HG03354 (cell line): Measurements from ENCODE around the gene RBM39.
"Not testable (repeated sequence)": the region's sequence is repeated elsewhere in the genome, so short reads cannot be mapped to it uniquely, and the experiment has no call there.

ENCODE experiments used
- ATAC-seq: cut with Tn5 transposase; IDR thresholded peaks from one replicate; pipeline ENCODE4 v1.9.1; 2021; ENCODE audit warnings: mild to moderate bottlenecking; ENCODE audit not compliant: unreplicated experiment, poor library complexity, severe bottlenecking

The RBM39 gene

GRCh38 chr20:35757098-35757705 is 15.1 kb upstream of the RBM39 start:
- no peak for ATAC-seq

- no peak for ATAC-seq
Observed at GRCh38 chr20:35756404-35756803, 14.3 kb upstream of the RBM39 start.

DNA sequence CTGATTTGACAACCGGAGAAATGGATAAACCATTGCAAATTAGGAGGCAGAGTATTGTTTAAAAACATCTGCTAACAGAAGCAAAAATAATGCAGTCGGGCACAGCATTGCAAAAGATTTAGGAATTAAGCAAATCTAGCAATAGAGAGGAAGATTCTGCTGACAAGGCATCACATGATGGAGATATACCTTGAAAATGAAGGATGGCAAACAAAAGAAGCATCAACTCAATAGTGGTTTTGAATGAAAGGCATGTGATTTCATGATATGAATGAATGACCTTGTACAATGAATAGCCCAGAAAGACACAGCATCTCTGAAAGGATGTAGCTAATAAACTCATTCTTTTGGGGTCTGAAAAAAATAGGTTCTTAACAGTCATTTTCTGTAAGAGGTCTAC is 8.6 kb upstream of the RBM39 start:
- ATAC-seq, result no peak

DNA sequence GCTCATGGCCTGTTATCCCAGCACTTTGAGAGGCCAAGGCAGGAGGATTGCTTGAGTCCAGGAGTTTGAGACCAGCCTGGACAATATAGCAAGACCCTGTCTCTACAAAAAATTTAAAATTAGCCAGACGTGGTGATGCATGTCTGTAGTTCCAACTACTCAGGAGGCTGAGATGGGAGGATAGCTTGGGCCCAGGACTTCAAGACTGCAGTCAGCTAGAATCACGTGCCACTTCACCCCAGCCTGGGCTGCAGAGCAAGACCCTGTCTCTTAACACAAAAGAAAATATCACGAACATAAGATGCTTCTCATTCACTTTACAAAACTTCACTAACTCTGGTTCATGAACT is 2.4 kb upstream of the RBM39 start:
- ATAC-seq, result not testable (repeated sequence)

- ATAC-seq, result no peak
Observed at GRCh38 chr20:35743693-35744491, 1.8 kb upstream of the RBM39 start.

DNA sequence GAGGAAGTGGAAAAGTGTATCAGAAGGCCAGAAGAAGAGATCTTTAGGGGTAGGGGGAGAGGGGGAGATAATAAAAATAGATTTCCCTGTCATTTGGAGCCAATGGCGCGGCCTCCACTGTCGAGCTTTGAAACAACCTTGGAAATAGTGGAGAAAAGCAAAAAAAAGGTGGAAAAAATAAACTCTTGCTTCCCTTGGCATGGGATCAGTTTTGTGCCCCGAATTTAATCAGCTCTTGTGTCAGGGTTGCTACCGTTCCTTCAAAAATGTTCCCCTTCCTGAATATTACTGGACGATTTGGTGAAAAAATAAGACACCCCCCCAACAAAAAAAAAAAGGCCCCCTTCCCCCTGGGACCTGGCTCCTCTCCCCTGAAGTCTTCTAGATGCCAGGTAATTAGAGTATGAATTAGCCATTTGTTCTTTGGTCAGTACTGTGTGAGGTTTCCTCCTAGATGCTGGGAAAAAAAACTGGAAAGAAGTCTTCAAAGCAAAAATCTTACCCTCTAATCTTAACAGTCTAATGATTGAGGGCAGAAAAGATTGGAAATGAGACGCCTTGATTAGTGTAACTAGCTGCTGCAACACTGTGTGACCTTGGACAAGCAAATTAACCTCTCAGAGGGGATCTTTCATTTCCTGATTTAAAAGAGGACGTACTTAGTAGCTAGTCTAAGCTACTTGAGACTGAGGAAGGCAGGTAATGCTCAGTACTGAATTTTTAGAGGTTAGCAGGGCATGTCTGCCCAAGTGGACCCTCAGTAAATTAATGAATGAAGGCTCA is 872 bp upstream of the RBM39 start:
- no peak for ATAC-seq

- no peak for ATAC-seq
Observed at GRCh38 chr20:35739294-35740163, 2.5 kb downstream of the RBM39 start.

DNA sequence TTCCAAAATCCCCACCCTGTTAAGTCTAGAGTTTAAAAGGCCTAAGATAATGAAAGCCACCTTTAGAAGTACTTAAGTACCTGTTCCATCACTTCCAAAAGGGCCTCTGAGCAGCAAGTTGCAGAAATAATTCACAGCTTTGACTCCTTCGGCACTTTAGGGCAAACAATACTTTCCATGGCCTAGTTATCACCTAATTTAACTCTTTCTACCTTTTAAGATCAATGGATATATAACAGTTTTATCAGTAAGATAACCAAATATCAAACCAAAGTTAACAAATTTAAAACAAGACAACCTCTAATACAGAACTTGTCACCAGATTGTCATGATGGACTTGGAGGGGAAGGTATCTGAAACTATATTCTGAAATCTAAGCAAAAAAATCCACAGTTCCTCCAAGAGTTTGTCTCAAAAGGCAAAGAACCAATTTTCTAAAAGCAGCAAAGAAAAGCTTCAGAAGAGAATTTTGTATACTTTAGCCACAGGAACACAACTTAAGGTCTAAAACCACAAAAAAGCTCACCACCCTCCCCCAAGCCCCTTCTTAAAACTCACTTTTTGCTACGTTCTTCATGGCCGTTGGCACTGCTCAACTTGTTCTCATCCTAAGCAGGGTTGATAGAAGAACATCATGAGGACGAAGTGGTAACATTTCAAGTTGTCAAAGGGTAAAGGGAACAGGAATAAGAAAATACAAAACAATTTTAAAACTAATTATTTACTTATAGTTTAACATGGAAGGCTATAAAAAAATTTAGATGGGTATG is 3.5 kb downstream of the RBM39 start:
- ATAC-seq, result no peak

GRCh38 chr20:35737865-35738333 is 4.2 kb downstream of the RBM39 start:
- ATAC-seq, result no peak

GRCh38 chr20:35735826-35736470 is 6.1 kb downstream of the RBM39 start:
- no peak for ATAC-seq

DNA sequence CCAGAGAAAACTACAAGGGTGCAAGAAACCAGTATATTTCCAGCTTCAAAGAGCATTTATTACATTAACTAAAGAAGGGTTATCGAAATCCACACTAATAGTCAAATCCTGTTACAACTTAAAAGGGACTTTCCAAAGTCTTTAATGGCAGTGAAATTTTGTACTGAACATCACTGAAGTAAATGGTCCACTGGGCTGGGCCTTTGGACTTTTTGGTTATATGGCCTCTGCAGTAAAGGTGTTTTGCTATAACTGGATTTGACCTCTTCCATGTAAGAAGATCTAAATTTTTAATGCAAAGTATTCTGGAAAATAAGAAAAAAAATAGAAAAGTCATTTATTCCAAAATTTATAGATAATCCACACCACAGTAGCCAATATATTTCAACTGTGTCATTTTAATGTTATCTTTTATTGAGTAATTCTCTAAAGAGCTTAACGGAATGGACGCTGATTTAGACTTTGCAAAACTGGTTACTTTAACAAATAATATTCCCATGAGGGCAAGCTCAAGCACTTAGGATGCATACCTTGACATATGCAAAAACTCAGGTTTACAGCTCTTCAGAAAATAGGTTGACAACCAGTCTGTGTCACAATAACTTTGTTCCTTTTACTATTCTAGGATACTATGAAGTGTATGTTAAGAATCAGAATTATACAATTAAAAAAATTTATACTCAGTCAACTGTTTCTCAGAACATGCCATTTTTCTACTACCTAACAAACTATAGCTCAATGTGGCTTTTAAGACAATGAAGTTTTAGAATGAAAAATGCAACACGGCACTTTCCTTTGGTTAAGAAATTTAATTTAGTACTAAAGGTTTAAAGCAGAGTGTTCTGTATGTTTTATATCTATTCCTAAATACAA is 7.0 kb downstream of the RBM39 start:
- no peak for ATAC-seq

DNA sequence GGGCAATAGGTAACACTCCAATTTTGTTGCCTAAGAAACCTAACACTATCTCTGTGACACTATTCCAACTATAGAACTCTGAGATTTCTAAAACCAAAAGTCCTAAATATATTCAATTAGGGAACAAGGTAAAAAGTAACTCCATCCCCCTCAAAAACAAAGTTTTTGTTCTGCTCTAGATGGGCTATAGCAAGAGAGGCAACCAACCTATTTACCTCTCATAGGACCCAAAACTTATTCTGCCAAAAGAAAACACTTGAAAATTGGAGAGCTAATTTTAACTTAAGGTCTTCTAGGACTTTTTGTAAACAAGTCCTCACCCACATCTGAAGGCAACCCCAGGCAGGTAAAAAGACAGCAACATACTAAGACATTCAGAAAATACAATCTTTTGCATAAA is 7.7 kb downstream of the RBM39 start:
- no peak for ATAC-seq

DNA sequence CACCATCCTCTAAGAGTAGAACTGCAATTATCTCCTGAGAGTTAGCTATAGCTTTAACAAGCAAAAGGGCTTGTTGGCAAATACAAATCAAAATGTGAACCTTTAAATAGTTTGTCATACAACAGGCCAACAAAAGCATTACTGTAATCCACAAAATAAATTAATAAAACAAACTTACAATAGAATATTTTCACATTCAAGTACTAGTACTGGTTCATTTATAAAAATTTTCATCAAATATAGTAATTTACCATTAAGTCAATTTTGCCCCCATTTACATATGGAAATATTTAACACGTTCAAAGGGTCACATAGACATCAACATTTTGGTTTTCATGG is 9.4 kb downstream of the RBM39 start:
- no peak for ATAC-seq

DNA sequence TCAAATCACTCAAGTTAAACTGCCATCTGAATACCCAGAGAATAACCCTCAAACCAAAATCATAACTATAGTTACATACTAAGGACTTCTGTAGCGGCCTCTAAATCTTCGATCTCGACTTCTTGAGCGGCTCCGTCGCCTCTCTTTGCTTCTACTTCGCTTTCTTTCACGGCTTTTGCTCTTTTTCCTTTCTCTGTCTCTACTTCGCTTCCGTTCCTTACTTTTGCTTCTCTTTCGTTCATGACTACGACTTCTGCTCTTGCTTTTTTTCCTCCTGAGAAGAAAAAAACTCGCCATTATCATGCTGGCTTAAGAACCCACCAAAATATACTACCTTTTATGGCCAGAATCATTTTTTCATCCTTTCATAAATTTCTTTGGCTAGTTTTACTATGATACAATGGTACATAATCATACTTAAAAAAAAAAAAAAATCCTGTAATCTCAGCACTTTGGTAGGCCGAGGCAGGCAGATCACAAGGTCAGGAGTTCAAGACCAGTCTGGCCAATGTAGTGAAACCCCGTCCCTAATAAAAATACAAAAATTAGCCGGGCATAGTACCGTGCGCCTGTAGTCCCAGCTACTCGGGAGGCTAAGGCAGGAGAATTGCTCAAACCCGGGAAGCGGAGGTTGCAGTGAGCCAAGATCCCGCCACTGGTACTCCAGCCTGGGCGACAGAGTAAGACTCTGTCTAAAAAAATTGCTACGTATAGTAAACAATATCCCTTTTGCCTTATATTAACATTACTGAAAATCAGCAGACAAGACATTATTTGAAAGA is 10.0 kb downstream of the RBM39 start:
- no peak for ATAC-seq

GRCh38 chr20:35731469-35731788 is 10.6 kb downstream of the RBM39 start:
- no peak for ATAC-seq

- no peak for ATAC-seq
Observed at GRCh38 chr20:35730583-35731468, 11.2 kb downstream of the RBM39 start.
